HG02981 (cell line): ENCODE data around the gene C8G.

Experiments used
- ATAC-seq: cut with Tn5 transposase; IDR thresholded peaks from one replicate; pipeline ENCODE4 v1.9.1; 2021; ENCODE audit warnings: mild to moderate bottlenecking, moderate library complexity; ENCODE audit not compliant: unreplicated experiment

The C8G gene

DNA sequence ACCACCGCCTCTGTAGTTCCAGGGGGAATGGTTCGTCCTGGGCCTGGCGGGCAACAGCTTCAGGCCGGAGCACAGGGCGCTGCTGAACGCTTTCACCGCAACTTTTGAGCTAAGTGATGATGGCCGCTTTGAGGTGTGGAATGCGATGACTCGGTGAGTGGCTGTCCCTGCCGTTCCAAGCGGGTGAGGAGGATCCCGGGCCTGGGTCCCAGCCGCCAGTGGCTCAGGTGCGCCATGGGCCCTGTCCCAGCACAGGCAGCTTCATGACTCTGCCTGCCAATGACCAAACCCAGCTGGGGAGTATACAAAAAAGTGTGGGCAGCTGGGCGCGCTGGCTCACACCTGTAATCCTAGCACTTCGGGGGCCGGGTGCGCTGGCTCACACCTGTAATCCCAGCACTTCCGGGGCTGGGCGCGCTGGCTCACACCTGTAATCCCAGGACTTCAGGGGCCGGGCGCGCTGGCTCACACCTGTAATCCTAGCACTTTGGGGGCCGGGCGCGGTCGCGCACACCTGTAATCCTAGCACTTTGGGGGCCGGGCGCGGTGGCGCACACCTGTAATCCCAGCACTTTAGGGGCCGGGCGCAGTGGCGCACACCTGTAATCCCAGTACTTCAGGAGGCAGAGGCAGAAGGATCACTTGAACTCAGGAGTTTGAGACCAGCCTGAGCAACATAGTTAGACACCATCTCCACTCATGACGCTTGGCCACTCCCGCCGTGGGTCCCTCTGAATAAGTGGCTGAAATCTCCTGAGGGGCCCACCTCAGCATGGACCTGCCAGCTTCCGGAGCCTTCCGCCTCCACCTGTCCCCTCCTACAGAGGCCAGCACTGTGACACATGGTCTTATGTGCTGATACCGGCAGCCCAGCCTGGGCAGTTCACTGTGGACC is 8.1 kb downstream of the C8G start:
- no peak for ATAC-seq

DNA sequence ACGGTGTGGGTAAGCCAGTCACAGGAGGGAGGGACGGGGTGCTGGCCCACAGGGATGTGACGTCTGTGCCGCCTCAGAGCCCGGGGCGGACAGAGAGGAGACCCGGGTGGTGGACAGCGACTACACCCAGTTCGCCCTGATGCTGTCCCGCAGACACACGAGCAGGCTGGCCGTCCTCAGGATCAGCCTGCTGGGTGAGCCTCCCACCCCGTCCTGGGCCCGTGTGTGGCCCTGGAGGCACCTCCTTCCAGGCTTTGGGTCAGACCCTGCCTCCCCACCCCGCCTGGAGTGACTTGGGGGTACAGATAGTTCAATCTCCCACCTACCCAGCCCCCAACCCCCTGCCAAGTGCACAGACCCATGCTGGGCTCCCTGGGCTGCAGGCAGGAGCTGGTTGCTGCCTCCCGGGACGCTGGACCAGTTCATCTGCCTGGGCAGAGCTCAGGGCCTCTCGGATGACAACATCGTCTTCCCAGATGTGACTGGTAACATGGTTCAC is 8.8 kb downstream of the C8G start:
- ATAC-seq: no peak

DNA sequence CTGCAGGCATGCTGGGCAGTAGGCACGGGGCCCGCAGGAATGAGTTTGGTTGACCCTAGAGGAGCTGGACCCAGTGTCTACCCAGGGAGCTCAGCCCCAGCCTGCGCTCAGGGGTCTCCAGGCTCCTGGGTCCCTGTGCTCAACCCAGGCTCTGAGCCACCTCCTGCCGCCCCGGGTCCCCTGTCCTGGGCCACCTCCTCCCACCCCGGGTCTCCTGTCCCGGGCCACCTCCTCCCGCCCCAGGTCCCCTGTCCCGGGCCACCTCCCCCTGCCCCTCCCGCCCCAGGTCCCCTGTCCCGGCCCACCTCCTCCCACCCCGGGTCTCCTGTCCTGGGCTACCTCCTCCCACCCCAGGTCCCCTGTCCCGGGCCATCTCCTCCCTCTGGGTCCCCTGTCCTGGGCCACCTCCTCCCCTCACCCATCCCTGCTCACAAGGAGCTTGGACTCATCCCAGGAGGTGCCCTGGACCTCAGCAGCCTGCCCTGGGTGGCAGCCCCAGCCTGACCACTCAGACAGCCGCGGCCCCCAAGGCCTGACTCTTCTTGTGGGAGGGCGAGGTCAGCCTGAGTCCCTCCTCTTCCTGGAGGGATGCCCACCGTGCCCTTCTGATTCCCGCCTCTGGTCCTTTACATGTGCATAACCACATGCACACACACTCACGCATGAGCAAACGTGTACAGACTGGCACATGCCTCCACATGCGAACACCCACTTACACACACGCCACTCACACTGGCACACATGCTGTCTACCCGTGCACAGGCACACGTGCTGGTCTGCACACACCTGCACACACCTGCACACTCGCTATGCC is 9.4 kb downstream of the C8G start:
- no peak for ATAC-seq

DNA sequence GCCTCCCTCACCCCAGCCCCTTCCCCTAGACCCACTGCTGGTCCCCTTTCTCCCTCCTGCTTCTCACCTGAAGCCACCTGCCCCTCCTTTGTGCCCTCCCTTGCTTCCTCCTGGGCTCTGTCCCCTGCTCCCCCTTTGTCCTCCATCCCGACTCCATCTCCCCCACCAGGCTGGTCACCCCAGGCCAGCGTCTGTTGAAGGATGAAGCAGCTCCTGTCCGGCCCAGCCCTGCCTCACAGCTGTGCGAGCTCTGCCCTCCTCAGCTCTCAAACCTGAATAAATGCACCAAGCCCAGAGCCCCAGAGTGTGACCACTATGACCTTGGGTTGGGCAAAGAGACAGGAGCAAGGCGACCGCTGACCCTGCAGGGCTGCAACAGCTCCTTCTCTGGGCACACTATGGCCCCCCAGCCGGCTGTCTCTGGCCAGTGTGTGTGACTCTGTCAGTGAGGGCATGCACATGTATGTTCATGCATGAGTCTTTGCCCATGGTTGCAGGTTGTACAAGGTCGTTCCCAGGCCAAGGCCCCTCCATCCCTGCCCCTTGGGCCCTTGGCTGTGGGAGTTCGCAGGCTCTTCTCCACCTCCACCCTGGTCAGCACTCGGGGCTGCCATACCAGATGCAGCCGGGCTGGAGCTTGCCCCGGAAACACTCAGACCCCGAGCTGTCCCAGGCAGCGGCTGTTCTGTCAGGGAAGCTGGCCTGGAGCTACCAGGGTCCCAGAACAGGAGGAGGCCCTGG is 10.3 kb downstream of the C8G start:
- no peak for ATAC-seq

DNA sequence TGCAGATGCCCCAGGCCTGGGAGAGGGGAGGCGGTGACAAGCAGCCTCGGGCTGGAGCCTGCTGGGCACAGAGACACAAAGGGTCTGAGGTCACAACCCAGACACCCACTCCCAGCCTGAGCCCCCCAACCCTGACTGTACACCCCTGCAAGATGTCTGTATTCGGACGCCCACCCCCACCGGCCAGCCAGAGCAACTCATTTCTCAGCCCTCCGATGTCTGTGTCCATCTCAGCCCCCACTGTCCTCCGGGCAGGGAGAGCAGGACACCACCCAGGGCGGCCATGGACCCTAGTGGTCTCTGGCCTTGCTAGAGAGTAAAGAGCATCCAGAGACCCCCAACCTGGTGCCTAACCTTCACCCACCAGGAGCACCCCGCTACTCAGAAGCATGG is 10.9 kb downstream of the C8G start:
- no peak for ATAC-seq

DNA sequence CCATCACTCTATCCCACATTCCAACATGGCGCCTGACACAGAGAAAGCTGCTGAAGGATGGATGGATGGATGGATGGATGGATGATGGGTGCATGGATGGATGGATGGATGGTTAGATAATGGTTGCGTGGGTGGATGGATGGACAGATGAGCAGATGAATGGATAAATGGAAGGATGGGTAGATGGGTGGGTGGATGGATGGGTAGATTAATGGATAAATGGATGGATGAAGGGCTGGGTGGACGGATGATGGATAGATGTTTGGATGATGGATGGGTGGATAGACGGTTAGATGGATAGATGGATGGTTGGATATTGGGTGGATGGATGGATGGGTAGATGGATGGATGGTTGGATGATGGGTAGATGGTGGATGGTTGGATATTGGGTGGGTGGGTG is 11.6 kb downstream of the C8G start:
- ATAC-seq: no peak

DNA sequence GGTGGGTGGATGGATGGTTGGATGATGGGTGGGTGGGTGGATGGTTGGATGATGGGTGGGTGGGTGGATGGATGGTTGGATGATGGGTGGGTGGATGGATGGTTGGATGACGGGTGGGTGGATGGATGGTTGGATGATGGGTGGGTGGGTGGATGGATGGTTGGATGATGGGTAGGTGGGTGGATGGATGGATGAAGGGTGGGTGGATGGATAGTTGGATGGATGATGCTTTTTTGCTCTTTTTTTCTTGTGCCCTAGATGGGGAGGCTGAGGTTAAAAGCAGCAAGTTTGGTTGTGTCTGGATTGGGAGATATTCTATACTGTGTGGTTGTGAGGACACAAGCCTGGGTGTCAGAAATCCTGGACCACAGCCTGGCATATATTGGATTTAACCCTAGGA is 12.4 kb downstream of the C8G start:
- ATAC-seq: no peak

DNA sequence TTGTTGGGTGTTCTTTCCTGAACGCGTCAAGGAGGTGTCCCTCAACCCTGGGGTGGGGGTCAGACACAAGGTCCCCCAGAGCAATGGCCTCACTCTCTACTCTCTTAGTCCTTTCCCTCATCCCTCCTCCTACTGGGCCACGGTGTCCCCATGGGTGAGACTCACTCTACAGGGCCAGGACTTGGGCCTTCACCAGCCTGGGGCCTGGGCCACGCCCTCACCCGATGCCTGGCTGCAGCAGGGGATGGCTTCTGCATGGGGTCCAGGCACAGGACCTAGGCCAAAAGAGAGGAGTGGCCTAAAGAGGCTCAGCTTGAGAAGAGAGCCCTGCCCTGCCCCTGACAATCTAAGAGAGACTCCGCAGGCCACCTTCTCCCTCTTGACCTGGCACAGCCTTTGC is 12.9 kb downstream of the C8G start:
- ATAC-seq: no peak

DNA sequence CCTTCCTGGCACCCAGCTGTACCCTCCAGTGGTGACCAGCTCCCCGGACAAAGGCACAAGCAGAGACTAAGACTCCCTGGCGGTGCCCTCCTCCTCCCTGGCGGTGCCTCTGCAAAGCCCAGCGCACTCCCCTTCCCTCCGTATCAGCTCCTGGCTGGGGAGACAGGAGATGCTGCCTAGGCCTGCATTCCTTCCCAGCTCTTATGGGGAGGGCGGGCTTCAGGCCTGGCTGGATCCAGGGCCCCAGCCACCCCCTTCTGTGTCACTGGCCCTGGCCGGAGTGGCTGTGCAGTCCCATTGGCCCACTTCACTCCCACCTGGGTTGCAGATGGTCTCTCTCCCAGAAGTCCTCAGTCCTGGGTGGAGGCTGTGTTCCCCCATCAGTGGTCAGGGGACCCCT is 13.4 kb downstream of the C8G start:
- ATAC-seq: no peak

DNA sequence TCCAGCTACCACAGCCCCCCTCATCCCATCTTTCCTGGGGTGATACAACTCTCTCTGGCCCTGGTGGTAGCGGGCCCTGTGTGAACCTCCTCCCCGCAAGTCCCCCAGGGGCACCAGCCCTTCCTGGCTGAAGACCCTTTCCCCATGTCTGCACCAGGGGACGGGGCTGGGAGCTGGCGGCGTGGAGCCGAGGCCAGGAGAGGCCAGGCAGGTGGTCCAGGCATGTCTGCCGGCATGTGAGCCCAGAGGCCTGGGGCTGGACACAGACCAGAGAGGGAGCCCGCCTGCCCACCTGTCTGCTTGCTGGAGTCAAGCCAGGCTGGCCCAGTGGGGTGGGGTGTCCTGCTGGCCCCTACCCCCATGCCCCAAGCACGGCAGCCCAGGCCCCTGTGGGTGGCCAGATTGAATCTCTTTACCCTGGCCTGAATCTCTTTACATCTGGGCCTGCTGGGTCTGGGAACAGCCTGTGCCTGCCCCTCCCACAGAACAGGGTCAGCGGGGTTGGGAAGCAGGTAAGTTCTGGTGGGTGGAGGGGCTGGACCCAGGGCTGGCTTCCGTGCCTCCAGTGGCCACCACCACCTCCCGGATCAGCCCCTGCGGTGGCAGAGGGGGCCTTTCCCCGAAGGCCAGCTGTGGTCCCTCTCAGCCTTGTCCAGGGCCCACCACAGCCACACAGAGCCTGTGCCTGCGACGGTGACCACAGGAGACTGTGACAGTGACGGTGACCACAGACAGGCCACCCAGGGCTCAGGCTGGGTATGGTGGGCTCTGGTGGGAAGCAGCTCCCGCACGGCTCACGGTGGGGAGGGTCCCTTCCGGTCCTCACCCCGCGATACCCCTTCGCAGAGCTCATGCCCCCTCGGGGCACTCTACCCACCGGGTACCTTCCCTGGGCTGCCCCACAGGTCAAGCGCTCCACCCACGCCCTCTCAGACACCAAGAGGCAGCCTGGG is 14.1 kb downstream of the C8G start:
- no peak for ATAC-seq

DNA sequence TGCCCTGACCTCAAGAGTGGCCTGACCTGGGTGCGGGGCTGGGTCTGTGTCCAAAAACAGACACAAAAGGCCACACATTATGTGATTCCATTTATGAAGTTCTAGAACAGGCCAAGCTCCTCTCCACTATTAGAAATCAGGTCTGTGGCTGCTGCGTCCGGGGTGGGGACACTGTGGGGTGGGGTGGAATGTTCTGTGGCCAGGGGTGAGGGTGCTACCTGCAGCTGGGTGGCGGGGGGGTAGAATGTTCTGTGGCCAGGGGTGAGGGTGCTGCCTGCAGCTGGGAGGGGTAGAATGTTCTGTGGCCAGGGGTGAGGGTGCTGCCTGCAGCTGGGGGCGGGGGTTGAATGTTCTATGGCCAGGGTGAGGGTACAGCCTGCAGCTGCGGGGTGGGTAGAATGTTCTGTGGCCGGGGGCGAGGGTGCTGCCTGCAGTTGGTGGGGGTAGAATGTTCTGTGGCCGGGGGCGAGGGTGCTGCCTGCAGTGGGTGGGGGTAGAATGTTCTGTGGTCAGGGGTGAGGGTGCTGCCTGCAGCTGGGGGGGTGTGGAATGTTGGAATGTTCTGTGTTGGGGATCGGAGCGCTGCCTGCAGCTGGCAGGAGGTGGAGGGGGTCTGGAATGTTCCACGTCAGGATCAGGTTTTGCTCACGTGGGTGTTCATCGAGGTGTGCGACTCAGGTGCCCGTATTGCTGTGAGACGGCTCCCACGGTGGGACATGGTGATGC is 15.3 kb downstream of the C8G start:
- no peak for ATAC-seq

DNA sequence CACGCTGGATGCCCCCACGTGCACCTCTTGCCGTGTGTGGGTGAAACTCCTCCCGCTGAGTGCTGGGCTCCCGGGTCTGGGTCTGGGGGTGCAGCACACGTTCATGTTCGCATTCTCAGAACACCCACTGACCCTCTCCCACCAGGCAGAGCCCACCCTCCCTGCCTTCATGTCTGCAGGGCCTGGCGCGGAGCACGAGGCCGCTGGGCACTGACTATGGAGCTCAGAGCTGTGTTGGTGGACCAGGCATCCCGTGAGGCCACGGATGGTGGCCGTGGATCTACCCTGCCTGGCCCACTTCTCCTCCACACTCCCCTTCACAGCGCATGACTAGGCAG is 15.9 kb downstream of the C8G start:
- no peak for ATAC-seq

DNA sequence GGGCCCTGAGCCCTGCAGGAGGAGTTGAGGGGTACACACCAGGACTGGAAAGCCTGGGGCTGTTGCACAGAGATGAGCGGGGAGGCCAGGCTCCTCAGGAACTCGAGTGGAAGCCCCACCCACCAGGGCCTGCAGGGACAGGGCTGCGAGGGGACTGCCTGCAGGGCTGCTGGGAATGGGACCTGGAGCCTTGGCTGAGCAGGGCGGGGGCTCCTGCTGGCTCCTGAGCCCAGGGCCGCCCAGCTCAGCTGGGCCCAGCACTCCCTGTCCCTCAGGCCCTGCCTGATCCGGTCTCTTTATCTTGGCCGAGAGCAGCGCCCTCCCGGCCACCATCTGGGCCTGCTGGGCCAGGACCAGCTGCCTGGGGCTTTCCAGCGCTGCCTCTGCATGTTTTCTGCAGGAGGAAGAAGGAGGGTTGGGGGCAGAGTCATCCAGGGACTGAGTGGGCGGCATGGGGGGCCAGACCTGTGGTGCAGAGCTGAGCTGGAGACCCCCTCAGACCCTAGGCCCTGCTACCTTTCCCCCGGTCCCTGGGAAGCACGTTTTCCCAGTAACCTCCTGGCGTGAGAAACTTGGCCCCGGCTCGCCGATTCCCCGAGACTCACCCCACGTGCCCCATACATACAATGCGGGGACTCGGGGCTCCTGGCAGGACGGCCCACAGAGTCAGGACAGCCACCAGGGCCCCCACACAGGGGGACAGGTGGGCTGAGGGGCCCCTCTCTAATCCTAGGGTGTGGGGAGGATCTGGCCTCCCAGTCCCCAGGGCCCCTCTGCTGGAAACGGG is 16.4 kb downstream of the C8G start:
- ATAC-seq: no peak

DNA sequence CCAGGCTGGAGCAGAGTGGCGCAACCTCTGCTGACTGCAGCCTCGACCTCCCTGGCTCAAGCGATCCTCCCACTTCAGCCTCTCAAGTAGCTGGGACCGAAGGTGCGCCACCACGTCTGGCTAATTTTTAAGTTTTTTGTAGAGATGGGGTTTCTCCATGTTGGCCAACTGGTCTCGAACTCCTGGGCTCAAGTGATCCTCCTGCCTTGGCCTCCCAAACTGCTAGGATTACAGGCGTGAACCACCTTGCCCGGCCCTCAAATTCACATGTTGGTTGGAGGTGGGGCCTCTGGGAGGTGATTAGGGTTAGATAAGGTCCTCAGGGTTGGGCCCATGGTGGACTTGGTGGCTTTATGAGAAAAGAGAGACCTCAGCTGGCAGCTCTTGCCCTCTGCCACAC is 17.1 kb downstream of the C8G start:
- no peak for ATAC-seq

DNA sequence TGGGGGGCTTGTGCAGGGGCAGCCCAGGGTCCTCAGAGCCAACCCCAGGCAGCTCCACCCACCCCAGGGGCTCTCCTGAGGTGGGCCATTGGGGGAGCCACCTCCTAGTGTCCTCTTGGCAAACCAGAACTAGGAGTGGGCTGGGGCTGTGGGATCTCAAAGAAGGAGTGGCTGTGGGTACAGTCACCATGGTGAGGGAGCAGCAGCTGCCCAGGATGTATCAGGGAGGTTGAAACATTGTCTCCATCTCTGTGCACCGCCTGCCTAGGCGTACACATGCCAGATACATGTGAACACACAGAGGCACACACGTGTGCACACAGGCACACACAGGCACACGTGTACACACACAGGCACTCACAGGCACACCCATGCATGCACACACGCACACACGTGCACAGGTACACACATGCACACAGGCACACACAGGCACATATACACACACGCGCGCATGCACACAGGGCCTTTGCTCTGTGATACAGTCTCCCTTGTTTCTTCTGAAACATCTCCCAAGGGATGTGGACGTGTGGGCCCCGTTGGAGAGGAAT is 17.7 kb downstream of the C8G start:
- no peak for ATAC-seq

DNA sequence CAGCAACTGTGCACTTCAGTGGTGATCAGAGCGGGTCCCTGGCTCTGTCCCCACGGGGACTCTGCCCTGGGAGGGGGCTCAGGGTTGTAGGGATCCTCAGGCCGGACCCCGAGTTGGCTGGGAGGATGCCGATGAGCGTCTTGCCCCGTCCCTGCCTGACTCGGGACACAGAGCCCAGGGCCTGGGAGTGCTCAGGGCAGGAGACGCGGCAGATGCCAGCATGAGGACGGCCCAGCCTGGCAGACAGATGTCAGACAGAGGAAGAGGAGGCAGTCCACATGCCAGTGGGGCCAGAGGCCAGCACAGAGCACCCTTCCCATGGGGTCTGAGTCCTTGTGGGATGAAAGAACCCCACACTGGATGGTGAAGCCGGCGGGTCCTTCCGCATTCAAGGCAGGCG is 18.3 kb downstream of the C8G start:
- ATAC-seq: no peak

DNA sequence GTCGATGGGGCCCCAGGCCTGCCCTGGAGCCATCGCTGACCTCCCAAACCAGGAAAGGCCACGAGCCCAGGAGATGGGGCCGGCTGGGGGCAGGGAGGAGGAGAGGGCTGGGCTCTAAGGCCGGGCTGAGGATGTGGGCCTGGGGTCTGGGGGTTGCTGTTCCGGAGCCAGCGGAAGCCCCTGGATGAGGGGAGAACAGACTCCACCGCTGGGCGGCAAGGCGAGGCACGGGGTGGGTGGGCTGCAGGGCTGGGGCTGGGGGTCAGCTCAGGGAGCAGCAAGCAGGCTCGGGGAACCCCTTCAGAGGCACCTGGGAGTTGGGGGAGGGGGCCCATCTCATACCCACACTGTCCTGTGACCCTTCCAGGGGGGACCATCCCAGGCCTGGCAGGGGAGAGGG is 18.7 kb downstream of the C8G start:
- ATAC-seq: no peak

DNA sequence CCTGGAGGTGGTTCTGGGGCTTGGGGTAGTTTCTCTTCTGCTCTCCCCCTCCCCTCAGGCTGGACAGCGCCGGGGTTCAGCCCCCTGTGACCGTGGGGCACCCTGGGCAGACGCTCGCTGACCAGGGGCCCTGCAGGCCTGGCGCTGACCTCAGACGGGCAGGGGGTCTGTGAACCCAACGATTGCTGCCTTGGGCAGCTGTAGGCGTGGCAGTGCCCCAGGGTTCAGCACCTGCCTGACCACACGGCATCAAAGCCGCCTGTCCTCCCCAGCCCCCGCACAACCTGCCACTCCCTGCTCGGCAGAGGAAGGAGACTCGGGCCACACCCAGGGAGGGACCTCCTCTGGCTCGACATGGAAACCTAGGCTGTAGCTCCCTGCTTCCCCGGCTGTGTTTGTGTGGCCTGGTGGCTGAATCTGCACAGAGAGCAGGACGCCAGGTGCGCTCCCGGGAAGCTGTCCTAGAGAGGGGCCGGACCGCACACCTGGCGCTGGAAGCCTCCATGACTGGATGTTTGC is 19.2 kb downstream of the C8G start:
- ATAC-seq: no peak
